A172 (cell line): ENCODE measurements around the gene RBMS2. TPM values are rescaled to one million over a fixed set of nuclear protein-coding genes. Genes with fewer than 3 reads are reported as not detected.

Source experiments
- DNase-seq: peaks from one replicate; pipeline ENCODE4 v3.0.0-alpha.2; 2015; ENCODE audit warnings: low spot score
- total RNA-seq: library from RNA; depleted of rRNA; stranded (reverse); fragments of >200 nt; shearing (Covaris generic); gene quantifications from 2 replicates; pipeline ENCODE4 v1.2.3, GENCODE V29; 2014; rRNA removed

The RBMS2 gene
- total RNA-seq, 1 experiment from 2014 or later: 11.1 TPM

GRCh38 chr12:56631790-56632700 lies 110.4 kb downstream of the RBMS2 start:
- peak; percentile 17 for DNase-seq

- no peak for DNase-seq
These were observed 111.3 kb downstream of the RBMS2 start for GRCh38 chr12:56632701-56633467.

- no peak for DNase-seq
These were observed 112.0 kb downstream of the RBMS2 start for GRCh38 chr12:56633468-56634241.

- peak; percentile 28 for DNase-seq
These were observed 112.7 kb downstream of the RBMS2 start for GRCh38 chr12:56634242-56634836.

GRCh38 chr12:56634837-56635791 lies 113.5 kb downstream of the RBMS2 start:
- peak; percentile 78 for DNase-seq

- peak; percentile 84 for DNase-seq
These were observed 114.4 kb downstream of the RBMS2 start for GRCh38 chr12:56635806-56636674.

GRCh38 chr12:56636675-56637540 lies 115.3 kb downstream of the RBMS2 start:
- DNase-seq: peak; percentile 99

- DNase-seq: no peak
These were observed 116.0 kb downstream of the RBMS2 start for GRCh38 chr12:56637621-56638020.

GRCh38 chr12:56641219-56641618 lies 119.6 kb downstream of the RBMS2 start:
- DNase-seq: no peak

- DNase-seq: peak; percentile 26
These were observed 123.0 kb downstream of the RBMS2 start for GRCh38 chr12:56644654-56645053.

- no peak for DNase-seq
These were observed 123.6 kb downstream of the RBMS2 start for GRCh38 chr12:56645201-56645716.

Other genes starting within 250 kb of the RBMS2 start
- 135 and 142 TPM in 2 replicates for gene CS, start 221.5 kb upstream of the RBMS2 start, total RNA-seq
- gene CNPY2, start 205.8 kb upstream of the RBMS2 start, total RNA-seq: 109 and 126 TPM in 2 replicates
- gene PAN2, start 187.8 kb upstream of the RBMS2 start, total RNA-seq: 15.6 and 22.0 TPM in 2 replicates
- gene IL23A, start 182.9 kb upstream of the RBMS2 start, total RNA-seq: 1.8 TPM in 1 of 2 replicates, not detected in the other
- 66.6 and 68.2 TPM in 2 replicates for gene STAT2, start 161.7 kb upstream of the RBMS2 start, total RNA-seq
- gene APOF, start 159.0 kb upstream of the RBMS2 start, total RNA-seq: not detected in 2 replicates
- gene TIMELESS, start 72.4 kb upstream of the RBMS2 start, total RNA-seq: 13.8 and 18.3 TPM in 2 replicates
- gene MIP, start 67.2 kb upstream of the RBMS2 start, total RNA-seq: not detected in 2 replicates
- 1.5 and 2.2 TPM in 2 replicates for gene SPRYD4, start 53.2 kb upstream of the RBMS2 start, total RNA-seq
- gene GLS2, start 33.7 kb upstream of the RBMS2 start, total RNA-seq: 2.4 TPM in 1 of 2 replicates, not detected in the other
- gene BAZ2A, start 108.5 kb downstream of the RBMS2 start, total RNA-seq: 16.6 and 20.9 TPM in 2 replicates
- gene ATP5F1B, start 124.2 kb downstream of the RBMS2 start, total RNA-seq: 710 and 775 TPM in 2 replicates
- 188 and 222 TPM in 2 replicates for gene PTGES3, start 166.5 kb downstream of the RBMS2 start, total RNA-seq
- gene NACA, start 203.5 kb downstream of the RBMS2 start, total RNA-seq: 1,709 and 1,797 TPM in 2 replicates
- 32.6 and 45.6 TPM in 2 replicates for gene PRIM1, start 230.5 kb downstream of the RBMS2 start, total RNA-seq
- 3.7 and 13.8 TPM in 2 replicates for gene HSD17B6, start 241.5 kb downstream of the RBMS2 start, total RNA-seq